Measurements from ENCODE around the gene CELF4. TPM values are rescaled to one million over a fixed set of nuclear protein-coding genes. Genes with fewer than 3 reads are reported as not detected.

Gene CELF4
- polyA plus RNA-seq (ENCODE audit: insufficient read length in 4 of 4): 1 to 10 TPM; 1.9 to 4.9 (median 3.0) TPM

DNA sequence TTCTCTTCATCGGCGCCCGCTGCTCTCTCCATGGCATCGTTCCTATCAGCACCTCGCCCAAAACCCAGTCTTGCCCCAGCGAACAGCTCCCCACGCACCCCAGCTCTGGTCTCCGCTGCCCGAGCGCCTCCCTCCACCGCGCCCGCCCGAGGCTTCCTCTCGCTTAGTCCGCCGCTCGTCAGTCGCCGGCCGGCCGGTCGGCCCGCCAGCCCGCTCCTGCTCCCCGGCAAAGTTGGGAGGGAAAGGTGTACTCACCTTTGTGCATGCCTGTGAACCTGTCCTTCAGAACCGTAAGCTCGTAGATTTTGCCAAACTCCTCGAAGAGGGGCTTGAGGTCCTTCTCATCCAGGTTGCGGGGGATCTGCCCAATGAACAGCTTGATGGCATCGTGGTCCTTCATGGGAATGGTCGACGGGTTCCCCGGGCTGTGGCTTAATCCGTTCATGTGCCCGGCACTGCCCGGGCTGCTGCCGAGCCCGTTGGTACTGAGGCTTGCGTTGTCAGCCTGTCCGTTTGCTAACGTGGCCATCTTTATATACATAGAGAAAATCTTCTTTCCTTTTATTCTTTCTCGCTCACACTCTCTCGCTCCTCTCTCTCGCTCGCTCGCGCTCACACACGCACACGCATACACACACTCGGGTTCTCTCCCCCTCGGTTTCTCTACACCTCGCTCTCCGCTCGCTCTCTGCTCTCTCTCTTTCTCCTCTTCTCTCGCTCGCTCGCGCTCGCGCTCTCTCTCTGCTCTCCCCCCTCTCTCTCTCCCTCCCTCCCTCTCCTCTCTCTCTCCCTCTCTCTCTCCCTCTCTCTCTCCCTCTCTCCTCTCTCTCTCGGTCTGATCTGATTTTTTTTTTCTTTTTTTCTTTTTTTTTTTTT lies at the start of gene CELF4:
Gene CELF4, minus strand, starts transcription at position 698 of the 876 bp plus-strand sequence.
- DNase-seq (ENCODE audit: low read depth in 4 of 4, low spot score in 2 of 4): no peak

DNA sequence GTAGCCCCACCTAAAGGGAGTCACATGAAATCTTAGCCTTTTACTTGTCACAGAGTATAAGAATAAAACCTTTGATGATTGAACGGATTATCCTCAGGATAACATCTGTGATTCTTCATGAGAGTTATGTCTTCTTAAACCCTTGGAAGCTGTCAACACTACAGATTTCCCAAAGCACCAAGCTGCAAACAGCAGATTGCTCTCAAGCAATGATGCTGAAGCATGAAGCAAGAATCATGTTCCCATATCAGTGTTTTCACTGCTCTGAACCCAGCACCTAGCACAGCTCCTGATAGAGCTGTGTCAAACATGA lies 47.6 kb upstream of the CELF4 start:
- DNase-seq (ENCODE audit: low read depth in 4 of 4, low spot score in 2 of 4): no peak

DNA sequence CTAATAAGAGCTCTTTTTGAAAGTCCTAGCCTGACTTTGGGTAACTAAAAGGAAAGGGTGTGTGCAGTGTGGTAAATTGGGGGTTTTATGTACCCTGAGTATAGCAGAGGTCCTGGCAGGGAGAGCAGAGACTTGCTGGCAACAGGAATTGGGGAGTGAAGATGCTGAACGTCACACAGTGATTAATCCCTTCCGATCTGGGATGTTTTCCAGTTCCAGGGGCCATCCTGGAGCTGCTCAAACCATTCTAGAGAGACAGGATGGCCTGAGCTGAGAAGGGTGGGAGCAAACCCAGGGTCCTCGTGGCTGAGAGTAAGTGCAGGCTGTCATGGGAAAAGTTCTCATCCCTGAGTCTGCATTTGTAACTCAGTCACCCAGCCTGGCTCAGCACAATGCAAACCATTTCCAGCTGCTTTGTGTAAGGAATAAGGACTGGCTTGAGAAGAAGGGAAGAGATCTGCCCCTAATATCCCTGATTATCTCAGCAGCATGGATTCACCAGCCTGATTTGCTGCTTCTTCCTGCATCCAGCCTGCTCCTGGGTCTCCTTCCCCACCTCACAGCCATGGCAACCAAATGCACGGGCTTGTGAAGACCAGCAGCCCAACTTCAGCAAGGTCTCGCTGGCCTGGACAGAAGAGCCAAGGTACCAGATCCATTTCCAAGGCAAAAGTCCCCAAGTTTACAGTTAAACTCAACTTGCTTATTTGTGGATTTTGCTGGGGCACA lies 47.1 kb upstream of the CELF4 start:
- DNase-seq (ENCODE audit: low read depth in 4 of 4, low spot score in 2 of 4): peak in 2 of 4 donors; percentile 1 to 32

- DNase-seq (ENCODE audit: low read depth in 4 of 4, low spot score in 2 of 4): no peak
Observed at GRCh38 chr18:37611614-37612279, 46.1 kb upstream of the CELF4 start.

GRCh38 chr18:37608876-37609275 lies 43.3 kb upstream of the CELF4 start:
- no peak for DNase-seq (ENCODE audit: low read depth in 4 of 4, low spot score in 2 of 4)

DNA sequence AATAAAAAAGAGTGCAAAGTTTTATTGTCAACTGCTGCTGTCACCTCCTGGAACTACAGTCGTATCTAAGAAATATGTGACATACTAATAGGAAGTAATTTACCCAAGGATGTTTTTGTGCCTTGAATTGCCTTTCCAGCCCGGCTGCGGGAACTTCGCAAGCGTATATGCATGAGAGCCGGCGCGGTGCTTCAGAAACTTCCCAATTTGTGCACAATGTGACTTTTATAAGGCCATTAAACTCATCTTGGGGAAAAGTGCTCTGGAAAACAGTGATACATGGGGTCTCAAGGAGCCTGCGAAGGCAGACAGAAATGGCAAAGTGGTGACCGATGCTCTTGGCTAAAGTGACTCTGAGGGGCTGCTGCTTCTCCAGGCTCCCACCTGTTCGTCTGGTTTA lies 41.7 kb upstream of the CELF4 start:
- no peak for DNase-seq (ENCODE audit: low read depth in 4 of 4, low spot score in 2 of 4)

- no peak for DNase-seq (ENCODE audit: low read depth in 4 of 4, low spot score in 2 of 4)
Observed at GRCh38 chr18:37604032-37604431, 38.4 kb upstream of the CELF4 start.

- DNase-seq (ENCODE audit: low read depth in 4 of 4, low spot score in 2 of 4): no peak
Observed at GRCh38 chr18:37598966-37599896, 33.6 kb upstream of the CELF4 start.

- DNase-seq (ENCODE audit: low read depth in 4 of 4, low spot score in 2 of 4): no peak
Observed at GRCh38 chr18:37598396-37598795, 32.8 kb upstream of the CELF4 start.

DNA sequence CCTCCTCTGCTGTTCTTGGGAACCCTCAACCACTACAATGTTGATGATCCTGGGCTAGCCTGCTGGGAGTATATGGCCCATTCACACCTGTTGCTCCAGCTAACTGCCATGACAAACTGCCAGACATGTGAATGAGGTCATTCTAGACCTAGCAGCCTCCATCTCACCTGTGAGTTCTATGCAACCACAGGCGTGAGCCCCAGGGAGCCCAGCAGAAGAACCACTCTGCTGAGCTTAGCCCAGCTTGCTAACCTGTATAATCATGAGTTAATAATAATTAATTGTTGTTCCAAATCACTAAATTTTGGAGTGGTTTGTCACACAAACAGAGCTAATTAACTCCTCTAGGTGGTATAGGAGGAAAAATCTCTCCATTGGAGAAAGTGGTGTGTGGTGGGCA lies 24.7 kb upstream of the CELF4 start:
- DNase-seq (ENCODE audit: low read depth in 4 of 4, low spot score in 2 of 4): no peak

GRCh38 chr18:37588289-37588688 lies 22.7 kb upstream of the CELF4 start:
- DNase-seq (ENCODE audit: low read depth in 4 of 4, low spot score in 2 of 4): no peak

DNA sequence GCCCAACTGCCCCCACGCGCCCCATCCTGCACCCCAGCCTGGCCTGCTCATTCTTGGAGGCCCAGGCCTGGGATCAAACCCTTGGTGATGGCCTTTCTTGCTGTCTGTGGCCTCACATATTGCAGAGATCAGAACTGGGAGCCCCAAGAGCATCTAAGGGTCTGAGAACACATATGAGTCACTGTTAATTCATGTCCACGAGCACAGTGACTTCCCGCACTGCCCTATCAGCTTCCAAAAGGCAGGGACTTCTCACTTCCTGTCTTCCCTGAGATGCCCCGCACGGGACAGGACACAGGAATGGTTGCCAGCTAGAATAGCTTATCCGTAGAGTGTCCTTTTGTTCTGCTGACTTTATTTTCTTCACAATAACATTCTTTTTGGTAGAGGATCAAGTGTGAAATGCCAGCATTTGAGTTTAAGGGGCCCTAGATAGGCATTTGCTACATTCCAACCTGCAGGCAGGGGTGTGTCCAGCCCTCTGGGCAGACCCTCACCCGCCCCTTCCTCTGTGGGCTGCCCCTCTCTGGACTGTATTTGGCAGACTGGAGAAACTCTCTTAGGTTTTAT lies 21.1 kb upstream of the CELF4 start:
- no peak for DNase-seq (ENCODE audit: low read depth in 4 of 4, low spot score in 2 of 4)

GRCh38 chr18:37584952-37585695 lies 19.5 kb upstream of the CELF4 start:
- no peak for DNase-seq (ENCODE audit: low read depth in 4 of 4, low spot score in 2 of 4)

DNA sequence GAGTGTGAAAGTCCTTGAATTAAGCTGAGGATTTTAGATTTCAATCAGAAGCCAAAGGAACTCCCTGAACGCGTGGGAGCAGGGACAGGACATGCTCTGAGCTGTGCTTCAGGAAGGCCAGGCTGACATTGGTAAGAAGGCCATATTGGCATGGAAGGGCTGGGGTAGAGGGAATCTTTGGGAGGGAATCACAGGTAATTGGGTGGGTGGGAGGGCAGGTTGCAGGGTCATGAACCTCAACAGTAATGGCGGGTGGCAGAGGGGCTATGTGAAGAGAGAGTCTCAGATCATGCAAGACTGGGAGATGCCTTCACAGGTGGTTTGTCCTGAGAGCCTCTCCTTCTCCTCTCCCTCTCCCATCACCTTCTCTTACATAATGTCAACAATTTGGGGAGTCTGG lies 18.6 kb upstream of the CELF4 start:
- no peak for DNase-seq (ENCODE audit: low read depth in 4 of 4, low spot score in 2 of 4)

GRCh38 chr18:37582261-37582660 lies 16.7 kb upstream of the CELF4 start:
- no peak for DNase-seq (ENCODE audit: low read depth in 4 of 4, low spot score in 2 of 4)

DNA sequence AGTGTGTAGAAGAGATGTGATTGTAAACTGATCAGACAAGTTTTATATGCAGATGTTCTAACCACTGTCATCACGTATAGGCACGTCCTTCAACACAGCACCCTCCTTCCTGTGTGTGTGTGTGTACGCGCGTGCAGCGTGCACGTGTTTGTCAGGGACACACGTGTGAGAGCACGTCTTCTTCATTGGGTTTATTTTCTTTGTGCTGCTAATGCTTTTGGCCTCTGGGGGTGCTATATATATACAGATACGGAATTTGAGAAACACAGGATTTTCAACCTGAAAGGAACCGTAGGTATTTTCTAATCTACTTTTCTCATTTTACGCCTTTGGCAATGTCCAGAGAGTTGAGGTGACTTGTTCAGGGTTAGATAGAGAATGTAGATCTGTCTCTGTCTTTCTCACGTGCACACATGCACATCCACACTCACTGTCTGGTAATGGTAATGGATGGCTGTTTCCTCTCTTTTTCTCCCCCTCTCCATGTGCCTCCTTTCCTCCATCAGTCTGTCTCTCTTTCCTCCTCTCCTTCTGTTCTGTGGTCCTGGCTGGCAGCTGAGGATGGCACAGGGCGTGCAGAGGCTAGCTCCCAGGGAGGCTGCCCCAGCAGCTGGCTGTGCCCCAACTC lies 13.4 kb upstream of the CELF4 start:
- no peak for DNase-seq (ENCODE audit: low read depth in 4 of 4, low spot score in 2 of 4)

DNA sequence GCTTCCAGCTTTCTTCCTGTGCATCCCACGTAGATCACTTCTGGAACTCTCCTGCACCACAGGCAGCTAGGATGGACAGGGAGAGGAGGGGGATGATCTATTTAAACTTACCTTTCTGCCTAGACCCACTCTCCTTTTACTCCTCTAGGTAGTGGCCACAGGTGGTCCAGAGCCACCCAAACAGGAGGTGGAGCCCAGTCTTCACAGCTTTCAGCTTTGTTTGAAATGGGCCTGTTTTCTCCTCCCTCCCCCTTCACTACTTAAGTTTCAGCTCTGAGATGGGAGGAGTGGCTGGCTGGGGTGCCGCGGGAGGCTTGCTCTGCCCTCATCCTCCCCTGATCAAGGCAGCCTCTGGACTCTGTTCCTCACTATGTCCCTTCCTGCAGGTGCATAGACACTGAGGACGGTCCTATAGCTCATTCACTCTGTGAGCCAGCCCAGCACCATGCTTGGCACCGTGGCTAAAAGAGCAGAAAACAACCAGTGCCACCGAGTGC lies 12.6 kb upstream of the CELF4 start:
- no peak for DNase-seq (ENCODE audit: low read depth in 4 of 4, low spot score in 2 of 4)

DNA sequence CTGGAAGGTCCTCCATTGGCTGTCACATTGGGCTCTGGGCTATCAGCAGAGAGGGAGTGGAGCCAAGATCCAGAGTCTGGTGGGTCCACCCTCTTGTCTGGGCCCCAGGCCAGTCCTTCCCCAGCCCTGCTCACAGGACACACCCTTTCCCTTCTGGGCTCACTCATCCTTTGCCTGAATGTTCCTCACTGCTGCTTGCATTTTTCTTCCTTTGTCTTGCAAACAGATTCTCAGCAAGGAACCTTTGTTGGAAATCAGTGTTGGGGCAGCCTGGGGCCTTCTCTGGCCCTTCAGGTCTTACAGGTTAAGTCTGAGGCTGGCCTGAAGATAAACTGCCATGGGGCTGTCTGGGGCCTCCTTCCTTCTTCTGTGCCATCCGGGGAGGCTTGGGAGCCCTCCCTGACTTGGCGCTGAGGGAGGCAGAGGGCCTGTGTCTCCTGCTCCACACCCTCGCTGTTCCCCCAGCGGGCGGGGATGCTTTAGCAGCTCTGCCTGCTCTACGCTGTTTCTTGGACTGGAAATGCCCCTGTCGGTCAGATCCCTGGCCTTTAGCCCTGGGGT lies 11.5 kb upstream of the CELF4 start:
- no peak for DNase-seq (ENCODE audit: low read depth in 4 of 4, low spot score in 2 of 4)
